Smooth muscle cell (in vitro differentiated cells): ENCODE measurements around the gene SSR1. TPM values are rescaled to one million over a fixed set of nuclear protein-coding genes. Genes with fewer than 3 reads are reported as not detected.

Experiments used
- DNase-seq: peaks from one replicate; lab custom pipeline; 2025; ENCODE audit not compliant: unreplicated experiment; lab: John Stamatoyannopoulos, UW
- H2AFZ ChIP-seq: fragments of 200-600 bp; sonication (generic); 2 replicates; pipeline ENCODE4 v1.6.0; 2016; ENCODE audit warnings: antibody characterized with exemption, low read depth, mild to moderate bottlenecking
- H3F3A ChIP-seq: fragments of 200-600 bp; sonication (generic); 2 replicates; pipeline ENCODE4 v1.6.0; 2017; ENCODE audit warnings: antibody characterized with exemption, low read depth
- H3K27ac ChIP-seq: fragments of 200-600 bp; sonication (generic); 2 replicates; pipeline ENCODE4 v1.5.1; 2016; ENCODE audit warnings: low read depth, mild to moderate bottlenecking
- H3K27me3 ChIP-seq: fragments of 200-600 bp; sonication (generic); 2 replicates; pipeline ENCODE4 v1.6.1; 2016; ENCODE audit warnings: low read depth, mild to moderate bottlenecking
- H3K36me3 ChIP-seq: fragments of 200-600 bp; sonication (generic); 2 replicates; pipeline ENCODE4 v1.5.1; 2016; ENCODE audit warnings: low read depth
- H3K4me1 ChIP-seq: fragments of 200-600 bp; sonication (generic); 2 replicates; pipeline ENCODE4 v1.5.1; 2016; ENCODE audit warnings: low read depth
- H3K4me2 ChIP-seq: fragments of 200-600 bp; sonication (generic); 2 replicates; pipeline ENCODE4 v1.6.0; 2016; ENCODE audit warnings: mild to moderate bottlenecking
- H3K4me3 ChIP-seq: fragments of 200-600 bp; sonication (generic); 2 replicates; pipeline ENCODE4 v1.5.1; 2016; ENCODE audit warnings: mild to moderate bottlenecking
- H3K79me2 ChIP-seq: fragments of 200-600 bp; sonication (generic); 2 replicates; pipeline ENCODE4 v1.6.0; 2016; ENCODE audit warnings: low read depth, mild to moderate bottlenecking
- H3K9ac ChIP-seq: fragments of 200-600 bp; sonication (generic); 2 replicates; pipeline ENCODE4 v1.6.0; 2016; ENCODE audit warnings: low read depth
- H3K9me3 ChIP-seq: fragments of 200-600 bp; sonication (generic); replicated peaks from 2 replicates; pipeline ENCODE4 v1.5.1; 2016; ENCODE audit warnings: low read depth
- H4K20me1 ChIP-seq: fragments of 200-600 bp; sonication (generic); 2 replicates; pipeline ENCODE4 v1.6.0; 2016; ENCODE audit warnings: low read depth
- WGBS: methylation state at CpG from one replicate; pipeline ENCODE4 v1.1.7; 2016; ENCODE audit warnings: low lambda C conversion rate; 5-methylcytosine and 5-hydroxymethylcytosine counted together
- polyA plus RNA-seq: library from polyadenylated mRNA; unstranded; fragments of >200 nt; fragmentation: Nextera tagmentation; extraction: Ambion mirVana; gene quantifications from 2 replicates; pipeline ENCODE4 v1.2.1, GENCODE V29; 2016
- total RNA-seq: library from RNA; depleted of rRNA; stranded (reverse); fragments of >200 nt; gene quantifications from 2 replicates; pipeline ENCODE4 v1.2.3, GENCODE V29; 2014
- TF ChIP-seq, protein P1 (sequence below): fragments of 200-600 bp; sonication (generic); IDR thresholded peaks from 2 replicates; pipeline ENCODE4 v1.5.1; 2017; ENCODE audit warnings: borderline replicate concordance, mild to moderate bottlenecking, antibody characterized with exemption; ENCODE audit not compliant: insufficient read depth, poor library complexity, severe bottlenecking

Gene SSR1
- total and polyA plus RNA-seq, 2 experiments from 2014 or later, result 304 to 306 TPM

DNA sequence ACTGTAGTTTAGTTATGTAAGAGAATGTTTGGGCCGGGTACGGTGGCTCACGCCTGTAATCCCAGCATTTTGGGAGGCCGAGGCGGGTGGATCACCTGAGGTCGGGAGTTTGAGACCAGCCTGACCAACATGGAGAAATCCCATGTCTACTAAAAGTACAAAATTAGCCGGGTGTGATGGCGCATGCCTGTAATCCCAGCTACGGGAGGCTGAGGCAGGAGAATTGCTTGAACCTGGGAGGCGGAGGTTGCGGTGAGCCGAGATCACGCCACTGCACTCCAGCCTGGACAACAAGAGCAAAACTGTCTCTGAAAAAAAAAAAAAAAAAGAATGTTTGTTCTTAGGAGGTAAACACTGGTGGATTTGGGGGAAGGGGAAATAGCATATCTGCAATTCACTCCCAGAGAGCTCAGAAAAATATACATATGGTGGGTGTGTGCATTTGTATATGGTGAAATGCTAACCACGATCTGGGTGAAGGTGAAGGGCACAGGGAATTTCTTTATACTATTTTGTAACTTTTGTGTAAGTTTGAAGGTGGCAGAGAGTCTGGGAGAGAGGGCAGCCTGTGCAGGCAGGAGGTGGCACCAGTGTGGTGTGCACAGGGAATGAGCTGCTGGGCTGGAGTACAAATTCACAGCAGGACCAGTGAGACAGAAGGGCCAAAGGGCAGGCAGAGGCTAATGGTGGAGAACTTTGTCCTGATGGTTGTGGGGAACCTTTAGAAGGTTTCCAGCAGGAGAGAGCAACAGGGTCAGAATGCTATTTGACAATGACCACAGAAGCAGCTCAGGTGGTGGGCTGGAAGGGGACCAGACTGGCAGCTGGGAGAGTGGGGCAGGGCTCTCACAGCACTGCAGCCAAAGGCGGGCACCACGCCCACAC, 42.4 kb downstream of the SSR1 start:
- H3K79me2 ChIP-seq, result no peaks in the 10 kb centered on the region
- H3K36me3 ChIP-seq, result no peaks in the 10 kb centered on the region
- no peaks in the 10 kb centered on the region for H4K20me1 ChIP-seq
- no peak overlapping the region for H3K27ac ChIP-seq
- DNase-seq, result no peak
- no peaks in the 10 kb centered on the region for H3K9me3 ChIP-seq
- H3K4me2 ChIP-seq, result no peak overlapping the region
- no peaks in the 10 kb centered on the region for H3K27me3 ChIP-seq
- H3K4me1 ChIP-seq, result no peaks in the 10 kb centered on the region
- no peak overlapping the region for H3K9ac ChIP-seq
- TF ChIP-seq, protein P1, sequence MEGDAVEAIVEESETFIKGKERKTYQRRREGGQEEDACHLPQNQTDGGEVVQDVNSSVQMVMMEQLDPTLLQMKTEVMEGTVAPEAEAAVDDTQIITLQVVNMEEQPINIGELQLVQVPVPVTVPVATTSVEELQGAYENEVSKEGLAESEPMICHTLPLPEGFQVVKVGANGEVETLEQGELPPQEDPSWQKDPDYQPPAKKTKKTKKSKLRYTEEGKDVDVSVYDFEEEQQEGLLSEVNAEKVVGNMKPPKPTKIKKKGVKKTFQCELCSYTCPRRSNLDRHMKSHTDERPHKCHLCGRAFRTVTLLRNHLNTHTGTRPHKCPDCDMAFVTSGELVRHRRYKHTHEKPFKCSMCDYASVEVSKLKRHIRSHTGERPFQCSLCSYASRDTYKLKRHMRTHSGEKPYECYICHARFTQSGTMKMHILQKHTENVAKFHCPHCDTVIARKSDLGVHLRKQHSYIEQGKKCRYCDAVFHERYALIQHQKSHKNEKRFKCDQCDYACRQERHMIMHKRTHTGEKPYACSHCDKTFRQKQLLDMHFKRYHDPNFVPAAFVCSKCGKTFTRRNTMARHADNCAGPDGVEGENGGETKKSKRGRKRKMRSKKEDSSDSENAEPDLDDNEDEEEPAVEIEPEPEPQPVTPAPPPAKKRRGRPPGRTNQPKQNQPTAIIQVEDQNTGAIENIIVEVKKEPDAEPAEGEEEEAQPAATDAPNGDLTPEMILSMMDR, result no peak
- no peaks in the 10 kb centered on the region for H3F3A ChIP-seq
- H3K4me3 ChIP-seq, result no peak overlapping the region
- no peak overlapping the region for H2AFZ ChIP-seq
- WGBS, result 96% methylated on average over 16 of the region's 16 CpGs

DNA sequence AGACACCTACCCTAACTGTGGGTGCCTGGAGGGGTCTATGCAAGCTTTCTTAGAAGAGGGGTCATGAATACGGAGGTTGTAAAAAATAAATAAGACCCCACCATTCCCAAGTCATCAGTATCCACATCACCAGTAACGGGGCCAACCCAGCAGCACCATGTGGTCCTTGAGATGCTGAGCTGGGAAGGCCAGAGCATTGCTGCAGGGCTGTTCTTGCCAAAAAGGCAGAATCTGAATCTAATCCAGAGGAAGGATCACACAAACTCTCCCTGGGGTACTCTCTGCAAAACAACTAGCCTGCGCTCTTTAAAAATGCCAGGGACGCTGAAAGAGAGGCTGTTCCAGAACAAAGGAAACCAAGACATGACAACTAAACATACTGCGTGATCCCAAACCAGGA, 43.2 kb downstream of the SSR1 start:
- WGBS, result 91% methylated on average over 5 of the region's 5 CpGs
- Histone ChIP-seq H3F3A (no peaks in the 10 kb centered on the region), H3K4me2 (no peak overlapping the region), H2AFZ (no peak overlapping the region), H3K9ac (no peak overlapping the region), H4K20me1 (no peaks in the 10 kb centered on the region), H3K79me2 (no peaks in the 10 kb centered on the region), H3K27me3 (no peaks in the 10 kb centered on the region), H3K27ac (no peak overlapping the region), H3K4me1 (no peaks in the 10 kb centered on the region), H3K4me3 (no peak overlapping the region), H3K36me3 (no peaks in the 10 kb centered on the region), H3K9me3 (no peaks in the 10 kb centered on the region)
- DNase-seq, result no peak
- TF ChIP-seq, protein P1, result no peak

- TF ChIP-seq, protein P1, result no peak
- Histone ChIP-seq H3F3A (no peaks in the 10 kb centered on the region), H4K20me1 (no peaks in the 10 kb centered on the region), H3K9me3 (no peaks in the 10 kb centered on the region), H3K4me3 (no peak overlapping the region), H3K79me2 (no peaks in the 10 kb centered on the region), H3K36me3 (no peaks in the 10 kb centered on the region), H3K4me1 (no peaks in the 10 kb centered on the region), H3K27ac (no peak overlapping the region), H3K4me2 (no peak overlapping the region), H3K9ac (no peak overlapping the region), H3K27me3 (no peaks in the 10 kb centered on the region), H2AFZ (no peak overlapping the region)
- WGBS, result 85% methylated on average over 23 of the region's 23 CpGs
- no peak for DNase-seq
Measured at GRCh38 chr6:7268816-7269555, 44.0 kb downstream of the SSR1 start.
